HepG2 (cell line): Measurements from ENCODE around the gene NXF2.
"Not testable (repeated sequence)": the region's sequence is repeated elsewhere in the genome, so short reads cannot be mapped to it uniquely, and the experiment has no call there.

ENCODE experiments used
- BRCA1 ChIP-seq: sonication (generic); formaldehyde crosslinking; IDR thresholded peaks from 2 replicates; pipeline ENCODE4 v1.4.0; 2020; ENCODE audit warnings: missing genetic modification reagents
- CBX2 ChIP-seq, 2 experiments: fragments of 200-600 bp in 1 of 2; sonication (generic); formaldehyde crosslinking in 1 of 2; IDR thresholded peaks; 2 replicates each; pipeline versions ENCODE4 v1.7.0 to v1.8.1; 2018 to 2022; ENCODE audit warnings: low read depth in 2 of 2, low read length in 1 of 2, mild to moderate bottlenecking in 1 of 2, missing genetic modification reagents in 1 of 2
- DNMT3B ChIP-seq: conservative IDR thresholded peaks from 2 replicates; pipeline ENCODE4 v1.6.1; 2016; ENCODE audit warnings: missing biosample characterization, control low read depth
- RFX5 ChIP-seq: IDR thresholded peaks from 2 replicates; pipeline ENCODE4 v1.6.1; 2011; ENCODE audit warnings: low read depth, low read length, improper control_type of control experiment
- ZNF468 ChIP-seq: sonication (generic); formaldehyde crosslinking; IDR thresholded peaks from 2 replicates; pipeline ENCODE4 v1.8.0; 2022; ENCODE audit warnings: mild to moderate bottlenecking, moderate library complexity, missing genetic modification reagents
- ZNF792 ChIP-seq: IDR thresholded peaks from 2 replicates; pipeline ENCODE4 v1.6.1; 2016
- TF ChIP-seq, protein P1 (sequence below): sonication (generic); formaldehyde crosslinking; IDR thresholded peaks from 2 replicates; pipeline ENCODE4 v1.5.1; 2020; ENCODE audit warnings: missing genetic modification reagents, mild to moderate bottlenecking, borderline replicate concordance
- TF ChIP-seq, protein P2 (sequence below): sonication (generic); formaldehyde crosslinking; IDR thresholded peaks from 2 replicates; pipeline ENCODE4 v1.4.0; 2020; ENCODE audit warnings: missing genetic modification reagents
- TF ChIP-seq, protein P3 (sequence below): sonication (generic); formaldehyde crosslinking; IDR thresholded peaks from 2 replicates; pipeline ENCODE4 v1.4.0; 2020; ENCODE audit warnings: low read depth, missing genetic modification reagents
- TF ChIP-seq, protein P4 (sequence below): sonication (generic); formaldehyde crosslinking; IDR thresholded peaks from 2 replicates; pipeline ENCODE4 v1.5.0; 2020; ENCODE audit warnings: mild to moderate bottlenecking, missing genetic modification reagents, moderate library complexity

DNA sequence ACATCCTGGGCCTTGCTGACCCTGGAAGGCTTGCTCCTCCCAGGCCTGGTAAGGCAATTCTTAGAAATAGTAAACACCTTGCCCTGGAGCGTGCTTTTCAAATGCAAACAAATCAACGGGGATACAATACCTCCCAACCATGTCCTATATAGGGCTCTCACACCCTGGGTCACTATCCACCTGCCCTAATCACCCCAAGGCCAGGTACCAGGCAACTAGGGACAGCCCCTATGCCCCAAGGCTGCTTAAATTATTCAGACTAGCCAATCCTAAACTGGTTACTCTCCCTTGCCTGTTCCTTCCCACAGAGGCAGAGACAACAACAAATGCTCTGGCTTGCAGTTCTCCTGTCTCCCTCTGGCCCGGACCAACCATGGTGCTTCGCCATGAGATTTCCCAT lies 25.3 kb downstream of the NXF2 start:
- TF ChIP-seq, protein P1, sequence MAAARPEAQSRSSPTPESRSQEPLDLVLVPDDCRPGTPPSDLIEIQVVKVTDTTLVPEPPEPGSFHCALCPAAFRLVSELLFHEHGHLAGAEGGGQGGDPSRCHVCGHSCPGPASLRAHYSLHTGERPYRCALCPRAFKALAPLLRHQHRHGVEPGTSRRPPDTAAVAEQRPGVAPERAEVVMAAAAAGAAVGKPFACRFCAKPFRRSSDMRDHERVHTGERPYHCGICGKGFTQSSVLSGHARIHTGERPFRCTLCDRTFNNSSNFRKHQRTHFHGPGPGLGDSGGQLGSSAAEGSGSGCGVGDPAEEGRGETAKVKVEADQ (CRISPR knock-in tag): not testable (repeated sequence)
- TF ChIP-seq ZNF792 (CRISPR knock-in tag); ZNF468; RFX5; DNMT3B (CRISPR knock-in tag); CBX2 (IDR thresholded peaks at IDR 0.05; ENCODE audit: low read depth, low read length); CBX2 (CRISPR knock-in tag; IDR thresholded peaks at IDR 0.05; ENCODE audit: low read depth); BRCA1: not testable (repeated sequence)
- TF ChIP-seq, protein P2, sequence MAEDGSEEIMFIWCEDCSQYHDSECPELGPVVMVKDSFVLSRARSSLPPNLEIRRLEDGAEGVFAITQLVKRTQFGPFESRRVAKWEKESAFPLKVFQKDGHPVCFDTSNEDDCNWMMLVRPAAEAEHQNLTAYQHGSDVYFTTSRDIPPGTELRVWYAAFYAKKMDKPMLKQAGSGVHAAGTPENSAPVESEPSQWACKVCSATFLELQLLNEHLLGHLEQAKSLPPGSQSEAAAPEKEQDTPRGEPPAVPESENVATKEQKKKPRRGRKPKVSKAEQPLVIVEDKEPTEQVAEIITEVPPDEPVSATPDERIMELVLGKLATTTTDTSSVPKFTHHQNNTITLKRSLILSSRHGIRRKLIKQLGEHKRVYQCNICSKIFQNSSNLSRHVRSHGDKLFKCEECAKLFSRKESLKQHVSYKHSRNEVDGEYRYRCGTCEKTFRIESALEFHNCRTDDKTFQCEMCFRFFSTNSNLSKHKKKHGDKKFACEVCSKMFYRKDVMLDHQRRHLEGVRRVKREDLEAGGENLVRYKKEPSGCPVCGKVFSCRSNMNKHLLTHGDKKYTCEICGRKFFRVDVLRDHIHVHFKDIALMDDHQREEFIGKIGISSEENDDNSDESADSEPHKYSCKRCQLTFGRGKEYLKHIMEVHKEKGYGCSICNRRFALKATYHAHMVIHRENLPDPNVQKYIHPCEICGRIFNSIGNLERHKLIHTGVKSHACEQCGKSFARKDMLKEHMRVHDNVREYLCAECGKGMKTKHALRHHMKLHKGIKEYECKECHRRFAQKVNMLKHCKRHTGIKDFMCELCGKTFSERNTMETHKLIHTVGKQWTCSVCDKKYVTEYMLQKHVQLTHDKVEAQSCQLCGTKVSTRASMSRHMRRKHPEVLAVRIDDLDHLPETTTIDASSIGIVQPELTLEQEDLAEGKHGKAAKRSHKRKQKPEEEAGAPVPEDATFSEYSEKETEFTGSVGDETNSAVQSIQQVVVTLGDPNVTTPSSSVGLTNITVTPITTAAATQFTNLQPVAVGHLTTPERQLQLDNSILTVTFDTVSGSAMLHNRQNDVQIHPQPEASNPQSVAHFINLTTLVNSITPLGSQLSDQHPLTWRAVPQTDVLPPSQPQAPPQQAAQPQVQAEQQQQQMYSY (CRISPR knock-in tag): not testable (repeated sequence)
- TF ChIP-seq, protein P3, sequence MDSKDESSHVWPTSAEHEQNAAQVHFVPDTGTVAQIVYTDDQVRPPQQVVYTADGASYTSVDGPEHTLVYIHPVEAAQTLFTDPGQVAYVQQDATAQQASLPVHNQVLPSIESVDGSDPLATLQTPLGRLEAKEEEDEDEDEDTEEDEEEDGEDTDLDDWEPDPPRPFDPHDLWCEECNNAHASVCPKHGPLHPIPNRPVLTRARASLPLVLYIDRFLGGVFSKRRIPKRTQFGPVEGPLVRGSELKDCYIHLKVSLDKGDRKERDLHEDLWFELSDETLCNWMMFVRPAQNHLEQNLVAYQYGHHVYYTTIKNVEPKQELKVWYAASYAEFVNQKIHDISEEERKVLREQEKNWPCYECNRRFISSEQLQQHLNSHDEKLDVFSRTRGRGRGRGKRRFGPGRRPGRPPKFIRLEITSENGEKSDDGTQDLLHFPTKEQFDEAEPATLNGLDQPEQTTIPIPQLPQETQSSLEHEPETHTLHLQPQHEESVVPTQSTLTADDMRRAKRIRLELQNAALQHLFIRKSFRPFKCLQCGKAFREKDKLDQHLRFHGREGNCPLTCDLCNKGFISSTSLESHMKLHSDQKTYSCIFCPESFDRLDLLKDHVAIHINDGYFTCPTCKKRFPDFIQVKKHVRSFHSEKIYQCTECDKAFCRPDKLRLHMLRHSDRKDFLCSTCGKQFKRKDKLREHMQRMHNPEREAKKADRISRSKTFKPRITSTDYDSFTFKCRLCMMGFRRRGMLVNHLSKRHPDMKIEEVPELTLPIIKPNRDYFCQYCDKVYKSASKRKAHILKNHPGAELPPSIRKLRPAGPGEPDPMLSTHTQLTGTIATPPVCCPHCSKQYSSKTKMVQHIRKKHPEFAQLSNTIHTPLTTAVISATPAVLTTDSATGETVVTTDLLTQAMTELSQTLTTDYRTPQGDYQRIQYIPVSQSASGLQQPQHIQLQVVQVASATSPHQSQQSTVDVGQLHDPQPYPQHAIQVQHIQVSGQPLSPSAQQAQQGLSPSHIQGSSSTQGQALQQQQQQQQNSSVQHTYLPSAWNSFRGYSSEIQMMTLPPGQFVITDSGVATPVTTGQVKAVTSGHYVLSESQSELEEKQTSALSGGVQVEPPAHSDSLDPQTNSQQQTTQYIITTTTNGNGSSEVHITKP (CRISPR knock-in tag): not testable (repeated sequence)
- TF ChIP-seq, protein P4, sequence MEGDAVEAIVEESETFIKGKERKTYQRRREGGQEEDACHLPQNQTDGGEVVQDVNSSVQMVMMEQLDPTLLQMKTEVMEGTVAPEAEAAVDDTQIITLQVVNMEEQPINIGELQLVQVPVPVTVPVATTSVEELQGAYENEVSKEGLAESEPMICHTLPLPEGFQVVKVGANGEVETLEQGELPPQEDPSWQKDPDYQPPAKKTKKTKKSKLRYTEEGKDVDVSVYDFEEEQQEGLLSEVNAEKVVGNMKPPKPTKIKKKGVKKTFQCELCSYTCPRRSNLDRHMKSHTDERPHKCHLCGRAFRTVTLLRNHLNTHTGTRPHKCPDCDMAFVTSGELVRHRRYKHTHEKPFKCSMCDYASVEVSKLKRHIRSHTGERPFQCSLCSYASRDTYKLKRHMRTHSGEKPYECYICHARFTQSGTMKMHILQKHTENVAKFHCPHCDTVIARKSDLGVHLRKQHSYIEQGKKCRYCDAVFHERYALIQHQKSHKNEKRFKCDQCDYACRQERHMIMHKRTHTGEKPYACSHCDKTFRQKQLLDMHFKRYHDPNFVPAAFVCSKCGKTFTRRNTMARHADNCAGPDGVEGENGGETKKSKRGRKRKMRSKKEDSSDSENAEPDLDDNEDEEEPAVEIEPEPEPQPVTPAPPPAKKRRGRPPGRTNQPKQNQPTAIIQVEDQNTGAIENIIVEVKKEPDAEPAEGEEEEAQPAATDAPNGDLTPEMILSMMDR: not testable (repeated sequence)
